ENCODE results near the gene CADM1. TPM values are rescaled to one million over a fixed set of nuclear protein-coding genes. Genes with fewer than 3 reads are reported as not detected.

CADM1 gene
- total RNA-seq: 100 to 1,000 TPM in 1 of 2 donors, 10 to 100 TPM in 1; 91.3 to 243 TPM
- polyA plus RNA-seq: 10 to 100 TPM; 31.7 to 64.6 TPM
- long read RNA-seq, donor 1, transcript CADM1-220 (2 exons, 734 nt): major isoform, 15 of 80 reads
- long read RNA-seq, donor 1, partial matches to known transcripts: 61 of 80 reads
- long read RNA-seq, donor 1, other reads (novel, unspliced or antisense): 0 of 80 reads
- long read RNA-seq, donor 2, transcript CADM1-220 (2 exons, 734 nt): major isoform, 8 of 38 reads
- long read RNA-seq, donor 2, partial matches to known transcripts: 27 of 38 reads
- long read RNA-seq, donor 2, other reads (novel, unspliced or antisense): 0 of 38 reads
- long read RNA-seq, donor 3, transcript CADM1-220 (2 exons, 734 nt): major isoform, 12 of 43 reads
- long read RNA-seq, donor 3, partial matches to known transcripts: 29 of 43 reads
- long read RNA-seq, donor 3, other reads (novel, unspliced or antisense): 0 of 43 reads
- long read RNA-seq, donor 4, transcript CADM1-220 (2 exons, 734 nt): major isoform, 8 of 60 reads
- long read RNA-seq, donor 4, partial matches to known transcripts: 50 of 60 reads
- long read RNA-seq, donor 4, other reads (novel, unspliced or antisense): 0 of 60 reads
- long read RNA-seq, donor 5, transcript CADM1-220 (2 exons, 734 nt): major isoform, 15 of 99 reads
- long read RNA-seq, donor 5, partial matches to known transcripts: 82 of 99 reads
- long read RNA-seq, donor 5, other reads (novel, unspliced or antisense): 0 of 99 reads

DNA sequence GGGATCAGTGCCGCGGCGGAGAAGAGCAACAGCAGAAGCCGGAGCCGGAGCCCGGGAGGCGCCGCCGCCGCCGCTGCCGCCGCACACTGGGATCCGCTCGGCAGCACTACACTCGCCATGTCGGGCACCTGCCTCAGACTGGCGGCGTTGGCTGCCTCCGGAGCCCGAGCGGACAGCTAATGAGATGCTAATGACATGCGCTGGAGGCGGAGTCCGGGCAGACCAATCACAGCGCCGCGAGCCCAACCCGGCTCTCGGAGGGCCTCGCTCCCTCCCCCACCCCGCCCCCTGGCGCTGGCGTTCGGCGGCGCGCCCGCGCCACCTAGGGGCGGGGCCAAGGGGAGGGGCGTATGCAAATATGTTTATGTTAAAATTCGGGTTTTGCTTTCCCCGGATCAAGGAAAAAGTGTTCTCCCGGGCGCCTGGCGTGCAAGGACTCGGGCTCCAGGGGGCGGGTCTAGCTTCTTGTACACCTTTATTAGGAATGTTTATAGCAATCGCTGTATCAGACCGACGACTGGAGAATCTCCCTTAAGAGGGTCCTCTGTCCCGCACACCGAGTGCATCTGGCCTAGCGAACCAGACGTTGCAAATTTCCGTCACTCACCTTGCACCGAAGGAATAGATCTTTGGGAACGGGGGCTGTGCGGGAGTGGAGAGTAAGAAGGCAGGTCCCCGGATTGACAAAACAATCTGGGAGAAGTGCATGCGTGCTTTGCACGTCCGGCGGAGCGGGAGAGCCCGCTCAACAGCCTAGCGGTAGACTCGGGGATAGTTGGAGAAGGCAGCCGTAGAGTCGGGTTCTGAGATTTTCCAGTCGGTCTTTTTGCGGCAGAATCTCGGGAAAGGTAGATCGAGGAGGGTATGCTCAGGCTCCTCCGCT, at the start of gene CADM1:
Gene CADM1, minus strand, starts transcription at position 140 of the 883 bp plus-strand sequence.
- Histone ChIP-seq H3K27ac (ENCODE audit: low read depth in 1 of 2, low read length in 1 of 2) (peak within 1 kb of the TSS; percentile 74 to 87), H3K4me1 (ENCODE audit: control insufficient read depth in 5 of 5, insufficient read depth in 5 of 5, low read length in 5 of 5) (peaks cover 4 to 51% (median 8%) of the 10 kb centered on the region in 5 donors)
- ATAC-seq (ENCODE audit: insufficient read depth, low FRiP score): peak; percentile 88

DNA sequence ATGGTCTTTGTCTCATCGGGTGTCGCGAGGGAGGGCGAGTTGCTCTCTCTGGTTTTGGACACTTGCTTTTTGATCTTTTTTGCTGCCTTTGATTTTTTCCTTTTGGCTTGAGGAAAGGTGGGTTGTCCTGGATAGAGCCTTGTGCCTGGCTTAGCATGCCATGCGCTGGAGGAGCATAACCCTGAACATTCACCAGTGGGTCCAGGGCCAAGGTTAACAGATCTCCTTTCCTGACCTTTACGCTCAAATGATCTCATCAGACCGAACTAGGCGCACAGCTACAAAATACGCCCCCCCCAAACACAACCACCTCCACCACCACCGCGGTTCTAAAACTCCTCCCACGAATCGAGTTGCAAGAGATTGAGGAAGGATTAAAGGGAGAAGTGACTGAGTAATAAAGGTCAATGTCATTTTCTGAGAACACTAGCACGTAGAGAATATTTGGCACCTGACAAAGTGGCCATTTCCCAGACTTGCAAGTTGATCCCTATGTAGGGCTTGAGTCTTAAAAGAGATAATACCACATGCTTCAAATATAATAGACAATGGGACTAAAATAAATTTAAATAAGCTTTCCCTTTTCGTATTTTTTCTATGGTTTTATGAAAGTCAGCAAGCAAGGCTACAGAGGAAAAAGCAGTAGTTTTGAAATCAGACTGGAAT, 48.7 kb upstream of the CADM1 start:
- no peak overlapping the region for H3K9ac ChIP-seq (ENCODE audit: insufficient read depth in 1 of 2, low read length in 2 of 2)
- H3K9me3 ChIP-seq (ENCODE audit: control insufficient read depth in 4 of 4, insufficient read depth in 3 of 4, low read length in 3 of 4): peaks cover 0 to 1% (median 0%) of the 10 kb centered on the region in 4 donors
- TF ChIP-seq, protein P1, sequence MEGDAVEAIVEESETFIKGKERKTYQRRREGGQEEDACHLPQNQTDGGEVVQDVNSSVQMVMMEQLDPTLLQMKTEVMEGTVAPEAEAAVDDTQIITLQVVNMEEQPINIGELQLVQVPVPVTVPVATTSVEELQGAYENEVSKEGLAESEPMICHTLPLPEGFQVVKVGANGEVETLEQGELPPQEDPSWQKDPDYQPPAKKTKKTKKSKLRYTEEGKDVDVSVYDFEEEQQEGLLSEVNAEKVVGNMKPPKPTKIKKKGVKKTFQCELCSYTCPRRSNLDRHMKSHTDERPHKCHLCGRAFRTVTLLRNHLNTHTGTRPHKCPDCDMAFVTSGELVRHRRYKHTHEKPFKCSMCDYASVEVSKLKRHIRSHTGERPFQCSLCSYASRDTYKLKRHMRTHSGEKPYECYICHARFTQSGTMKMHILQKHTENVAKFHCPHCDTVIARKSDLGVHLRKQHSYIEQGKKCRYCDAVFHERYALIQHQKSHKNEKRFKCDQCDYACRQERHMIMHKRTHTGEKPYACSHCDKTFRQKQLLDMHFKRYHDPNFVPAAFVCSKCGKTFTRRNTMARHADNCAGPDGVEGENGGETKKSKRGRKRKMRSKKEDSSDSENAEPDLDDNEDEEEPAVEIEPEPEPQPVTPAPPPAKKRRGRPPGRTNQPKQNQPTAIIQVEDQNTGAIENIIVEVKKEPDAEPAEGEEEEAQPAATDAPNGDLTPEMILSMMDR (IDR thresholded peaks at IDR 0.05; ENCODE audit: control extremely low read depth, extremely low read depth): no peak
- WGBS, 2 donors: 89 to 92% methylated on average over 15 of the region's 15 CpGs
- no peaks in the 10 kb centered on the region for H3K4me1 ChIP-seq (ENCODE audit: control insufficient read depth in 5 of 5, insufficient read depth in 5 of 5, low read length in 5 of 5)
- H3K4me3 ChIP-seq: no peak overlapping the region
- no peak overlapping the region for H3K27ac ChIP-seq (ENCODE audit: low read depth in 1 of 2, low read length in 1 of 2)
- H3K27me3 ChIP-seq (ENCODE audit: control insufficient read depth in 3 of 3, insufficient read depth in 3 of 3, low read length in 2 of 3): no peaks in the 10 kb centered on the region
- ATAC-seq (ENCODE audit: insufficient read depth, low FRiP score) (no peak), DNase-seq (no peak)
- H3K36me3 ChIP-seq (ENCODE audit: control insufficient read depth in 4 of 4, insufficient read depth in 4 of 4, low read length in 4 of 4): no peaks in the 10 kb centered on the region

More for the DNA sequence above, at the start of gene CADM1:
- peaks cover 0 to 2% (median 0%) of the 10 kb centered on the region in 3 donors for H3K27me3 ChIP-seq (ENCODE audit: control insufficient read depth in 3 of 3, insufficient read depth in 3 of 3, low read length in 2 of 3)
- H3K9ac ChIP-seq (ENCODE audit: insufficient read depth in 1 of 2, low read length in 2 of 2): peak within 1 kb of the TSS in 1 of 2 donors; percentile 80
- DNase-seq: peak; percentile 96 to 98 (median 97)
- H3K9me3 ChIP-seq (ENCODE audit: control insufficient read depth in 4 of 4, insufficient read depth in 3 of 4, low read length in 3 of 4): peaks cover 0 to 2% (median 0%) of the 10 kb centered on the region in 4 donors
- TF ChIP-seq, protein P1 (IDR thresholded peaks at IDR 0.05; ENCODE audit: control extremely low read depth, extremely low read depth): peak; percentile 31
- WGBS, 2 donors: 1% methylated on average over 66 to 76 of the region's 76 CpGs
- H3K36me3 ChIP-seq (ENCODE audit: control insufficient read depth in 4 of 4, insufficient read depth in 4 of 4, low read length in 4 of 4): no peaks in the 10 kb centered on the region
- peak within 1 kb of the TSS; percentile 83 for H3K4me3 ChIP-seq

DNA sequence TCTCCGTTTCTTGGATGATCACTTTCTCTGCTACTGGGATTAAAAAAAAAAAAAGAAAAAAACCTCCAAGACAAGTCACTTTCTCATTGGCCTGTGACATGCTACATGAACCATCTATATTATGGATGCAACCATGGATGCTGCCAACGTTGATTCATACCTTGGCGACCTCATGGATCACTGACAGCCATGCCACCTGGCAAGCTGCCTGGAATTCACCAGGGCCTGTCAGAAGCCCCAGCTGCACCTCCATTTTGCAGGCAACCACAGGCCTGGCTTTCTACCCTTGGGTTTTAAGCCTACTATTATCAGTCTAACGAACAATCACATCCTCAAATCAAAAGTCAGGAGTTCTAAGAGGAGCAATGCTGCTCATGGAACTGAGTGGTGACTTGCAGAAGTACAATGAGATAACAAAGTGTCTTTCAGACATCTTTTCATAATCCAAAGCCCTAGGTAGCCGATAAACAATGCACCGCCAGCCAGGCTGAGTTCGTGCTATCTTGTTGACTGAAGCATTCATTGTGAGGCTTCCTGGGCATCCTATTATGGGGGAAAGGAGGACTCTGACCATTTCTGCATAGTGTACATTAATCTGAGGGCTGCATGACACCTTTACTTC, 48.0 kb upstream of the CADM1 start:
- no peaks in the 10 kb centered on the region for H3K4me1 ChIP-seq (ENCODE audit: control insufficient read depth in 5 of 5, insufficient read depth in 5 of 5, low read length in 5 of 5)
- H3K9me3 ChIP-seq (ENCODE audit: control insufficient read depth in 4 of 4, insufficient read depth in 3 of 4, low read length in 3 of 4): peaks cover 0 to 1% (median 0%) of the 10 kb centered on the region in 4 donors
- no peak for ATAC-seq (ENCODE audit: insufficient read depth, low FRiP score)
- H3K27ac ChIP-seq (ENCODE audit: low read depth in 1 of 2, low read length in 1 of 2): no peak overlapping the region
- TF ChIP-seq, protein P1 (IDR thresholded peaks at IDR 0.05; ENCODE audit: control extremely low read depth, extremely low read depth): no peak
- WGBS, 2 donors: 90 to 91% methylated on average over 7 of the region's 7 CpGs
- no peaks in the 10 kb centered on the region for H3K36me3 ChIP-seq (ENCODE audit: control insufficient read depth in 4 of 4, insufficient read depth in 4 of 4, low read length in 4 of 4)
- no peaks in the 10 kb centered on the region for H3K27me3 ChIP-seq (ENCODE audit: control insufficient read depth in 3 of 3, insufficient read depth in 3 of 3, low read length in 2 of 3)
- no peak for DNase-seq
- H3K9ac ChIP-seq (ENCODE audit: insufficient read depth in 1 of 2, low read length in 2 of 2): no peak overlapping the region
- no peak overlapping the region for H3K4me3 ChIP-seq
